SK-N-MC (cell line): ENCODE measurements around the gene OXCT1.

Experiments used
- EZH2 ChIP-seq: fragments of 200-600 bp; sonication (generic); IDR thresholded peaks from one replicate; pipeline ENCODE4 v1.6.1; 2017; ENCODE audit warnings: antibody characterized with exemption
- POLR2AphosphoS5 ChIP-seq: IDR thresholded peaks from 2 replicates; pipeline ENCODE4 v1.6.1; 2012; ENCODE audit warnings: mild to moderate bottlenecking, low read depth, low read length, borderline replicate concordance

- TF ChIP-seq EZH2 (no peak), POLR2AphosphoS5 (no peak)
These were observed 72.6 kb downstream of the OXCT1 start for GRCh38 chr5:41797662-41798061.
